HG02571 (cell line): Measurements from ENCODE around the gene GLYAT.

Experiments
- ATAC-seq: cut with Tn5 transposase; IDR thresholded peaks from one replicate; pipeline ENCODE4 v1.9.1; 2021; ENCODE audit warnings: mild to moderate bottlenecking, moderate library complexity; ENCODE audit not compliant: unreplicated experiment

Gene GLYAT, protein sequence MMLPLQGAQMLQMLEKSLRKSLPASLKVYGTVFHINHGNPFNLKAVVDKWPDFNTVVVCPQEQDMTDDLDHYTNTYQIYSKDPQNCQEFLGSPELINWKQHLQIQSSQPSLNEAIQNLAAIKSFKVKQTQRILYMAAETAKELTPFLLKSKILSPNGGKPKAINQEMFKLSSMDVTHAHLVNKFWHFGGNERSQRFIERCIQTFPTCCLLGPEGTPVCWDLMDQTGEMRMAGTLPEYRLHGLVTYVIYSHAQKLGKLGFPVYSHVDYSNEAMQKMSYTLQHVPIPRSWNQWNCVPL

DNA sequence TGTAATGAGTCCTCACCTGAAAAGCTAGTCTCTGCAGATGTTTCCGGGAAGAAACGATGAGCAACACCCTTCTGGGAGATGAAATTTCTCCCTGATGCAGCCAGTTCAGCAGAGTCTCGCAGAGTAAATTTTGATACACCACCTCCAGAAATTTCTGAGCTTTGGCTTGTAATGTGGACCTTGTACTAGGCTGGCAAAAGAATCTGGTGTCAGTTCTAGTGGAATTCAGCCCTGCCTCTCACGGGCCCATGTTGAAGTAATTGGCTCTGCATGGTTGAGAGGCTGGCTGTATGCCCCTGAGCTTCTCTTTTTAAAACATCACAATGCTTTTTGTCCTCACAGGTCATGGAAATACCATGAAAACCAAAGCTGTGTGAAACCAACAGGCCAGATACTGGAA is at the start of gene GLYAT:
Gene GLYAT, minus strand, starts transcription at position 125 of the 400 bp plus-strand sequence. CDS start 7,447 bp downstream, outside the sequence.
- no peak for ATAC-seq

DNA sequence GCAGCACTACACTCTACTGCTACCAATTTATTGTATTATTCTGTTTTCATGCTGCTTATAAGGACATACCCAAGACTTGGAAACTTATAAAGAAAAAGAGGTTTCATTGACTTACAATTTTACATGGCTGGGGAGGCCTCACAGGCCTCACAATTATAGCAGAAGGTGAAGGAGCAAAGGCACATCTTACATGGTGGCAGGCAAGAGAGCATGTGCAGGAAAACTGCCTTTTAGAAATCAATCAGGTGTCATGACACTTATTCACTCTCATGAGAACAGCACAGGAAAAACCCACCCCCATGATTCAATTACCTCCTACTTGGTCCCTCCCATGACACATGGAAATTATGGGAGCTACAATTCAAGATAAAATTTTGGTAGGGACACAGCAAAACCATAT is 49.6 kb upstream of the GLYAT start:
- no peak for ATAC-seq

DNA sequence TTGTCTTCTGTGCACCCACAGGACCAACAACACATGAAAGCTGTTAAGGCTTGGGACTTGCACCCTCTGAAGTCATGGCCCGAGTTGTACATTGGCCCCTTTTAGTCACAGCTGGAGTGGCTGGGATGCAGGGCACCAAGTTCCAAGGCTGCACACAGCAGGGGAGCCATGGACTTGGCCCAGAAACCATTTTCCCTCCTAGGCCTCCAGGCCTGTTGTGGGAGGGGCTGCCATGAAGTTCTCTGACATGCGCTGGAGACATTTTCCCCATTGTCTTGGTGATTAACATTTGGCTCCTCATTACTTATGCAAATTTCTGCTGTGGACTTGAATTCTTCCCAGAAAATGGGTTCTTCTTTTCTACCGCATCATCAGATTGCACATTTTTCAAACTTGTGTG is 48.8 kb upstream of the GLYAT start:
- ATAC-seq, result no peak

DNA sequence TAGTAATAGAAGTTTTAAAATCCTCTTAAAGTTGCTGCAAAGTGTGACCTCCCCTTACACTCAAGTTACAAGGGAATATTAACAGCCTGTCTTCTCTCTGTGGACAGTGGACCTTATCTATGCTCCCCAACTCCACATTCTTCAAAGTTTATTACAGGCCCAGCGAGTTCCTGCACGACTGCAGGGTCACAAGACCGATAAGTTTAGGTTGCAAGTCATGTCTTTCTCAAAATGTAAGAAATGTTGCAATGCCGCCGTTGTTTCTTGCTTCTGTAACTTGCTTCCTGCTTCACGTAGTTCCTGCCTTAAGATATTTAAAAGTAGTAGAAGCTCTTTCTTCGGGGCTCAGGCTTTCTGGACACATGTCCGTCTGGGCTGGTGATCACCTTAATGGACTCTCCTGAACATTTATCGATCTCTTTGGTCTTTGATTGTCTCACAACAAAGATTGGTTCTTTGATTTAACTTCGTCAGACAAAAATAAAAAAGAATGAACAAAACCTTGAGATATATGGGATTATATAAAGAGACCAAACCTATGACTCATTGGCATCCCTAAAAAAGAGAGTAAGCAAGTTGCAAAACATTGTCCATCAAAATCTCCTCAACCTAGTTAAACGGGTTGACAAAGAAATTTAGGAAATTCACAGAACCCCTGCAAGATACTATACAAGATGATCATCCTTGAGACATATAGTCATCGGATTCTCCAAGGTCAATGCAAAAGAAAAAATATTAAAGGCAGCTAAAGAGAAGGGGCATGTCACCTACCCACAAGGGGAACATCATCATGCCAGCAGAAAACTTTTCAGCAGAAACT is 45.4 kb upstream of the GLYAT start:
- no peak for ATAC-seq

DNA sequence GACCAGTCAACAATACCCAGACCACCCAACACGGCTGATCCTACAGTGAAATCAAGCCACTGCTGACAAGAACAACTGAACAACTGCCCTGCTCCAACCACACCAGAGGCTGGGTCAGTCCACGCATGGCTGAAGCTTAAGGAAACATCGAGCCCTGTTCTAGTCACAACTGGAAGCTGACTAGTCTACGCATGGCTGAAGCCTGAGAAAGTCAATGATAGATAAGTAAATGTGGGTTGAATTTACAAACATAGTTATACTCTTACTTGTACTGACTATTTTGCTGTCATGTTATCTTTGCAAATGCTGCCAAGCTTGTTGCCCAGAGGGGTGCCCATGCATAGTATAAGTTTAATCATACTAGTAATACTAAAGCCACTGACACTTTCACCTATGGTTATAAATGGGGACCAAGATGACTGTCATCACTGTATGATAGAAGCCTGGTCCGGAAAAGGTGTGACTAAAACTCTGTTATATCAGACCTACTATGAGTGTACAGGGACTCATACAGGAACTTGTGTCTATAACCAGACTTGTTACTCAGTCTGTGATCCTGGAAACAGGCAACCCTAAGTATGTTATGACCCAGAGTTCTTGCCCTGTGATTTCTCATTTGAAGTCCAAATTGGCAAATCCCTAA is 43.4 kb upstream of the GLYAT start:
- ATAC-seq, result no peak

DNA sequence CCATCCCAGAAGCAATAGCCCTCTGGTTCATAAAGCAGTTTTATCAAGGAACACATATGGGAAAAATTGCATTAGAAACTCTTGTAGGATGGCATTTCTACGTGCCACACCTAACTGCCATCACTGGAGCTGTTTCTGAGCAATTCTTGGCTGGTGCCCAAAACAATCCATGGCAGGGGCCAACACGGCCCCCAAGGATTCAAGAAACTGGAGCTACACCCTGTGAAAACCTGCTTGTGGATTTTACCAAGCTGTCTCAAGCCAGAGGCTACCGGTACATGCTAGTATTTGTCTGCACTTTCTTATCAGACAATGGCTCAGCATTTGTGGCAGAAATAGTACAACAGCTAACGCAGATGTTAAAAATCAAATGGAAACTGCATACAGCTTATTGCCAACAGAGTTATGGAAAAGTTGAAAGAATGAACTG is 42.4 kb upstream of the GLYAT start:
- ATAC-seq, result no peak

DNA sequence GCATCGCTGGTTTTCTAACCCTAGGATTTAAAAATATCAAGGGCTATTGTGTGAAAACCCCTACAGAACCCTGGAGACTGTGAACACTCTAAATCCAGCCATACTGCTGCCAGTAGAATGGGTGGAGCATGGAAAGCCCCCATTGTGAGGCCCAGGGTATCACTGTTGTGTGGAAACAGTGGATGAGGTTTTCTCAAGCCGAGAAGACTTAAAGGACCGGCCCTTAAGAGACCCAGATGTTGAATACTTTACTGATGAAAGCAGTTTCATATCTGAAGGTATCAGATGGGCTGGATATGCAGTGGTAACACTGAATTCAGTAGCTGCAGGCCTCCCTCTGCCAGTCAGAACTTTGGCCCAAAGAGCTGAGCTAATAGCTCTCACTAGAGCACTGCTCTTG is 41.6 kb upstream of the GLYAT start:
- ATAC-seq, result no peak

DNA sequence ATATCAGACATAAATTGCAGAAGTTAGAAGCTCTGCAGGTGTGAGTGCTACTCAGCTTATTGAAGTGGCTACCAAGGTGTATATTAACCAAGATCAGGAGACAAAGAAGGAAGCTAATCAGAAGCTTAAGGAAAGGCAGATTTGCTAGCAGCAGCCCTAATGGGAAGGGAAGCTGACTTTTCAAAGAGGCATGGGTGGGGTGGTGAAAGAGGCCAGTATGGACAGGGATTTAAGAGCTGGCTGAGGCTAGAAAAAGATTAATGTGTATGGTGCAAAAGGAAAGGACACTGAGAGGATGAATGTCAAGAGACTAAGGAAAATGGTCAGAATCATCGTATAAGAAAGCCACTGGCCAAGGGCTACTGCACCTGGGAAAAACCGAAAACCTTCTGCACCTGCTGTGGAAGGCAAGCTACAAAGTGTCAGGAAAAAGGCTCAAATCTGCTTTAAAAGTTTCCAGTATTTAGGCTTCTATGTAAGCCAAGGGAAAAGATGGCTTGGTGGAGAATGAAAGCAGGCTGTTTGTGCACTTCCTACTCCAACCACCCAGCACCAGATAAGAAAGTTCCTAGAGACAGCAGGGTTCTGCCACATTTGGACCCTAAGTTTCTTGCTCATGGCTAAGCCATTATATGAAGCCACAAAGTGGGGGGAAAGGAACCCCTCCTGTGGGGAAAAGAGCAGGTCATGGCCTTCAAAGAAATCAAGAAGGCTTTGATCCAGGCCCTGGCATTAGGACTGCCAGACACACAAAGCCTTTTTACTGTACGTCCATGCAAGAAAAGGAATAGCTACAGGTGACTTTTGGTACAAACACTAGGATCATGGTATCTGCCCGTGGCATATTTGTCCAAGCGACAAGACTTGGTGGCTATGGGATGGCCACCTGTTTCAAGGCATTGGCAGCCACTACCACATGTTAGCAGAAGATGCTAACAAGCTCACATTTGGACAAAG is 40.9 kb upstream of the GLYAT start:
- ATAC-seq, result no peak

DNA sequence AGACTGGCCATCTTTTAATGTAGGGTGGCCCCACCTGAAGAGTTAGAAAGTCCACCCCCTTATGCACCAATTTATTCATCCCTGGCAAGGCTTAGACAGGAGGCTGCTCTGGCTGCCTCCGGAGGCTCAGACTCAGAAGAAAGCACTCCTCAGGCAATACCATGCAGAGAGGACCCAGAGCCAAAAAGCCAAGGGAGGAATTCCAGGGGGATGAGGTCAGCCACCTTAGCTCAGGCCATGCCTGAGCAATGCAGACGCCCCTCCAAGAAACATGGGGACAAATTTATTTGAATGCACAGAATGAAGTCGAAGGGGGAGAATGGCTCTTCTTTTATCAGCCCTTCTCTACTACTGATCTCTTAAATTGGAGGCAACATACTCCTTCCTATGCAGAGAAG is 39.7 kb upstream of the GLYAT start:
- ATAC-seq, result no peak

DNA sequence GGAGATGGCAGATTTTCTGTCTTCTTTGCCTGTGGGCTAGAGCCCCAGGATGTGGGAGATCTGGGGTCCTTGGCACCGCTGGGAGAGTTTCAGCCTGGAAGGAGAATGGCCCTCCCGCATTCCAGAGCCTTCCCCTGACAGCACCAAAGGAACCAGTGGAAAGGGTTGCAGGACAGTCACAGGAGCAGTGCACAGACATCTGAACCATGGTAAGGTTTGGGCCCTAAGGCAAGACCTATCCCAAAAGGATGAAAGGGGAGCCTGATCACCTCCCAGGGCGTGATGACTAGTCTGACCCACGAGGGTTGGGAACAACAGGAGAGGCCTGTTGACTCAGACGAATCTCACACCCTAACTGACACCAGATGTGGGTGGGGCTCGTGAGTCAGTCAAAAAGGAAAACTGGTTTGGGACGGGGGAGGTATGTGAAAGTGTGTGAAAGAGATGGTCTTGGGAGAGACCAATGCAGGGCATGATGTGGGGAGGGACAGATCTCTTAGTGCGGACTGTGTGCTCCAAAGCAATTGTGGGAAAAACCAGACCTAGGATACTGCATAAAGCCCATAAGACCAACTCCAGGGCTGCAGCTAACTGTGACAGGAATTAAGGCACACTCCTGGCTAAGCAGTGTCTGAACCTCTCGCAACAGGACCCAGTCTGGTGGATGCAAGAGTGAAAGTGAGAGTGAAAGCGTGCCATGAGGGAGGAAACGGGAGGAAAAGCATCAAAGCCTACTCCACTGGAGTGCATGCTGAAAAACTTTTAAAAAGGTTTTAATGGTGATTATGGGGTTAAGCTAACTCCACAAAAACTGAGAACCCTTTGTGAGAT is 39.1 kb upstream of the GLYAT start:
- ATAC-seq, result no peak

DNA sequence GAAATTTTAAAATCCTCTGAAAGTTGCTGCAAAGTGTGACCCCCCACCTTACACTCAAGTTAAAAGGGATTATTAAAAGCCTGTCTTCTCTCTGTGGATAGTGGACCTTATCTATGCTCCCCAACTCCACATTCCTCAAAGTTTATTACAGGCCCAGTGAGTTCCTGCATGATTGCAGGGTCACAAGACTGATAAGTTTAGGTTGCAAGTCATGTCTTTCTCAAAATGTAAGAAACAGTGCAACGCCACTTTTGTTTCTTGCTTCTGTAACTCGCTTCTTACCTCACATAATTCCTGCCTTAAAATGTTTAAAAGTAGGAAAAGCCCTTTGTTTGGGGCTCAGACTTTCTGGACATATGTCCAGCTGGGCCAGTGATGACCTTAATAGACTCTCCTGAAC is 38.4 kb upstream of the GLYAT start:
- ATAC-seq, result no peak

DNA sequence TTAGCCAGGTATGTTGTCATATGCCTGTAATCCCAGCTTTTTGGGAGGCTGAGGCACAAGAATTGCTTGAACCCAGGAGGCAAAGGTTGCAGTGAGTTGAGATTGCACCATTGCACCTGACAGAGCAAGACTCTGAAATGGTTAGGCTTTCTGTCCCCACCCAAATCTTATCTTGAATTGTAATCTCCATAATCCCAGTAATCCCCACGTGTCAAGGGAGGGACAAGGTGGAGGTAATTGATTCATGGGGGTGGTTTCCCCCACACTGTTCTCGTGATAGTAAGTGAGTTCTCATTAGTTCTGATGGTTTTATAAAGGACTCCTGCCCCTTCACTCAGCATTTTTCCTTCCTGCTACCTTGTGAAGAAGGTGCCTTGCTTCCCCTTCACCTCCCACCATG is 37.6 kb upstream of the GLYAT start:
- no peak for ATAC-seq

DNA sequence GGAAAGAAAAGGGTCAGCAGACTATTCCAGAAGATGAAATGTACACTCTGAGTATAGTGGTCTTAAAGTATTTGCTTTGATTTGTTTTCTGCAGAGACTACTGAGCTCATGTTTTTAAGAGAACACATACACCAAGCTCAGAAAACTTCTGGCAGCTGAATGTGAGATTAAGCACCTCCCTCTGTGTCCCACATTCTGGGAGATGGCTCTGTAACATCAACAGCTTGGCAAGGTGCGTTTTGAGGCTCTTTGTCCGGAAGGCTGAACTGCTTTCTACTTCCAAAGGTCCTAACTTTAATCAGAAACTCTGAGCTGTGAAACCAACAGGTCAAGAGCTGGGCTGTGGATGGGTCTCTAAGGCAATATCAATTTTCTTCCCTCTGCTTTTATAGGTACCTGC is 36.4 kb upstream of the GLYAT start:
- no peak for ATAC-seq

DNA sequence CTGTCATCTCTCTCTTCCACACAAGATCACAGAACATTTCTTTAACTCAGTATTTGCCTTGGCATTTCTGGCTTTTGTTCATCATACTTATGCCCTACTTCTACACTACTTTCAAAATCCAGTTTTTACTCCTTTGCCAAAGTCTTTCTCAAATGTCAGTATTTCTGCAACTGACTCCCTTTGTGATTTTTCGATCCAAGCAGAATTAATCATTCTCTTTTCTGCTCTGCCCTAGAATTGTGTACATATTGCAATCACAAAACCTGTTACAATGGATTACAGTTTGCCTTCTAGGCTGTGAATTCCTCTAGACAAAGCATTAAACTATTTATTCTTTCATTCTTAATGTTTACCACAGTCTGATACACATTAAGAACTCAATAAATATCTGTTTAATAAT is 33.3 kb upstream of the GLYAT start:
- no peak for ATAC-seq

DNA sequence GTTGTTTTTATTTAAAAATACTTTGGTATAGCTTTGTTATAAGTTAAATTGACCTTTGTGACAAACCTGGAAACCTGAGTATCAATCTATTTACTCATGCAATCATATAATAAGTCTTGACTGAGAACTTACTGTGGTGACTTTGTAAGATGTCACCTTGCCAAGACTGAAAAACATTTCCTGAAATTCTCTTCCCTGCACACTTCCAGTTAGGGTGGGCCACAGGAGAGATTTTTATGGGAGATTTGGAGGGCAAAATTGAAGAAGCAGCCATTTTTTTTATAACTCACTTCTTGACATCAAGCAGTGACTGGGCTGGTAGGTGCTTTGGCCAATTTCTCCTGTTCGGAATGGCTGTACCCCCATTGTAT is 31.4 kb upstream of the GLYAT start:
- no peak for ATAC-seq

DNA sequence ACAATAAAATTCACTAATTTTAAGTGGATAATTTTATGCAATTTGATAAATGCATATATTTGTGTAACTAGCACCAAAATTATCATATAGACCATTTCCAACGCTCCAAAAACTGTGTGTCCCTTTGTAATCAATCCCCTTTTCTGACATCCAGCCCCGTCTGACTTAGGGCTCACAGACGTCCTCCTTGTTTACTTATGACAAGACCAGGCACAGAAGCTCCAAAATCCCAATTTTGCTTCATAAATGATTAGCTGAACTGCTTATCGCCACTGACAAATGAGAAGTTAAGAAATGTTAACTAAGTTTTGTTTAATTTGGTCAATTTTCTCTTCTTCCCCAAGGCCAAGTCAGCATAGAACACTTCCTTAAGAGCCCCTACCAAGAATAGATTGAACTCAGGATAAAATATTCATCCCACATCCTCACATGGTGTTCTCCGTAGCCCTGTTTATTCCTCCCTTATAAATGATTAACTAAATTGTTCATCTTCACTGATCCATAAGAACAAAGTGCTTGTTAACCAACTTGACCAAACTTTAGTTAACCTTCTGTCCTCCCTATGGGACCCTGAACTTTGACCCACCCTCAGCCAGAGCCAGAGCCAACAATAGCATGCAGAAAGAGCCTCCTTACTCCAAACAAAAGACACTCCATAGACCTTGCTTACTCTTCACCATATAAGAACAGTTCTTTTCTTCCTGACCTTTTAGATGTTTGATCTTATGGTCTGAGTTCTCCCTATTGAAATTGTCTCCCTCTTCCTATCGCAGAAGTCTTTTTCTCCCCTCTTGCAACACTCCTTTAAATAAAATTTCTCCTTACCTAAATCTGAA is 30.8 kb upstream of the GLYAT start:
- ATAC-seq, result no peak

DNA sequence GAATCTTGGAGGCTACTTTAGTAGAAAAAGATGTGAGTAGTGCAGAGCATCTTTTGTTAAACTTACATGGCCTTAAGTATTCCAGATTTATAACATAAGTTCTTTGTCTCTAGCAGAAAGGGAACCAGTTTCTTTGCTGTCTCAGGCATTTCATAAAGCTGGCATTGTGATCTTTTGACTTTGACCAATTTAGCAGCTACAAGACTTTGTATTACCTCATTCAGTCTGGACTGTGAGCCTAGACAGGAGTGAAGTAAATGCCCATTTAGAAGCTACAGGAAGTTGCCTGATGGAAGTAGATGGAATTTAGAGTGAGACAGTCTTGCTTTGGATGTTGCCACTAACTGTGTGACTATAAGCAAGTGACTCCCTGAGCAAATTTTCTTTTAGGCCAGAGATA is 25.7 kb upstream of the GLYAT start:
- no peak for ATAC-seq

DNA sequence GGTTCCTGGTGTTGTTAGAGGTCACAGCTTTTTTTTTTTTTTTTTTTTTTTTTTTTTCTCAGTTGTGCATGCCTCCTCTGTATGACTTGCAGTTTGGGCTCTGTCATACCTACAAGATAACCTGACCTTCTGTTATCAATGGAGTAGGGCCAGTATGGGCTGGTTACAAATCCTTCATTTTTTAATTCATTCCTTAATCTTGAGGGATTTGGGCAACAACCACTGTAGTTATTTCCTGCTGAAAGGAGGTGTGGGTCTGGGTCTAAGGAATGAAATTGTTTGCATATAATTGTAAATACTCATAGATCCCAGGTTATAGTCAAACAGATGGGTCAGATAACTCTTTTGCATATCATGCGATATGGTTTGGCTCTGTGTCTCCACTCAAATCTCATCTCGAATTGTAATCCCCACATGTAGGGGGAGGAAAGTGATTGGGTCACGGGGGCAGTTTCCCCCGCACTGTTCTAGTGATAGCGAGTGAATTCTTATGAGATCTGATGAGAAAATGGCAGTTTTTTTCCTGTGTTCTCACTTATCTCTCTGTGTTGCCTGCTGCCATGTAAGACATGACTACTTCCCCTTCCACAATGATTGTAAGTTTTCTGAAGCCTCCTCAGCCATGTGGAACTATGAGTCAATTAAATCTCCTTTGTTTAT is 14.1 kb upstream of the GLYAT start:
- ATAC-seq, result no peak
